GM18505 (cell line): Measurements from ENCODE around the gene PEX14.

ENCODE experiments used
- ATAC-seq: cut with Tn5 transposase; IDR thresholded peaks from one replicate; pipeline ENCODE4 v1.9.1; 2021; ENCODE audit not compliant: unreplicated experiment
- POLR2A ChIP-seq: IDR thresholded peaks from 4 replicates; pipeline ENCODE4 v1.6.1; 2011; ENCODE audit warnings: borderline replicate concordance; ENCODE audit not compliant: insufficient read depth, insufficient read length; ENCODE audit errors: extremely low read depth

Gene PEX14

GRCh38 chr1:10528066-10529014, 53.6 kb downstream of the PEX14 start:
- no peak for TF ChIP-seq POLR2A
- no peak for ATAC-seq

- TF ChIP-seq POLR2A = no peak
- ATAC-seq = no peak
Observed at GRCh38 chr1:10529091-10529490, 54.3 kb downstream of the PEX14 start.

- ATAC-seq = no peak
- TF ChIP-seq POLR2A = no peak
Observed at GRCh38 chr1:10529765-10530164, 55.0 kb downstream of the PEX14 start.

GRCh38 chr1:10530281-10530740, 55.6 kb downstream of the PEX14 start:
- no peak for TF ChIP-seq POLR2A
- no peak for ATAC-seq

GRCh38 chr1:10530756-10531495, 56.2 kb downstream of the PEX14 start:
- no peak for ATAC-seq
- no peak for TF ChIP-seq POLR2A

GRCh38 chr1:10532362-10532761, 57.6 kb downstream of the PEX14 start:
- TF ChIP-seq POLR2A = no peak
- no peak for ATAC-seq

GRCh38 chr1:10534519-10534918, 59.8 kb downstream of the PEX14 start:
- no peak for ATAC-seq
- no peak for TF ChIP-seq POLR2A

- no peak for TF ChIP-seq POLR2A
- no peak for ATAC-seq
Observed at GRCh38 chr1:10536133-10536770, 61.5 kb downstream of the PEX14 start.

GRCh38 chr1:10537082-10537766, 62.5 kb downstream of the PEX14 start:
- no peak for TF ChIP-seq POLR2A
- no peak for ATAC-seq

GRCh38 chr1:10538646-10539355, 64.1 kb downstream of the PEX14 start:
- no peak for TF ChIP-seq POLR2A
- ATAC-seq = no peak

GRCh38 chr1:10539411-10540043, 64.8 kb downstream of the PEX14 start:
- no peak for TF ChIP-seq POLR2A
- no peak for ATAC-seq
